Fibroblast of lung (primary cell): ENCODE data around the gene MMD.

Experiments used
- CTCF ChIP-seq, 2 donors: IDR thresholded peaks in 1 of 2; conservative IDR thresholded peaks in 1 of 2; 1 replicate in 1 of 2; 2 replicates in 1 of 2; pipeline ENCODE4 v1.5.1; 2011 to 2012; ENCODE audit warnings: low read length in 2 of 2, control low read depth in 1 of 2, inconsistent platforms in 1 of 2, low read depth in 1 of 2, mild to moderate bottlenecking in 1 of 2
- EZH2 ChIP-seq: IDR thresholded peaks from 2 replicates; pipeline ENCODE4 v1.5.1; 2012; ENCODE audit warnings: low read length, control low read depth, mild to moderate bottlenecking; ENCODE audit errors: missing control alignments

- TF ChIP-seq CTCF (conservative IDR thresholded peaks at IDR 0.05 in 1 of 2, IDR thresholded peaks at IDR 0.05 in 1 of 2; ENCODE audit: low read depth in 1 of 2, low read length in 2 of 2) (no peak), EZH2 (no peak)
These were observed 55.6 kb downstream of the MMD start for GRCh38 chr17:55366020-55366481.
